ENCODE results near the gene ATP6V1B1. TPM values are rescaled to one million over a fixed set of nuclear protein-coding genes. Genes with fewer than 3 reads are reported as not detected.

The ATP6V1B1 gene
- total RNA-seq, 1 experiment from 2014 or later: not detected

DNA sequence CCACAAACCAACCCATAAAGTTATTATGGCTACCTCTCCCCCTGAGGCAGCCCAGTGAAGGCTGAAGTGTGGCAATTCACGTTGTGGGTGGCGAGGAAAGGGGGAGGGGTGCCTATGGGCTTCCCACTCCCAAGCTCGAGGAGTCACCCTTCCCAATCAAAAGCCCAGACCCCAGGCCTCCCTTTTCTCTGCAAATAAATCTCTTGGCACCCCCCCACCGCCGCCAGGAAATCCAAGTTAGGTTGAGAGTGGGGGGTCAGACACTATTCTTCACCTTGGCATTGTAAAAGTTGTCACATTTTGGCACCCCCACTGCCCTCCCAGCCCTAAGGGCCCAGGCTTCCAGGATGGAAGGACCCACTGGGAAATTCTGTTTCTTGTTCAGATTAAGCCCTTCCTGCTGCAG, 49.6 kb downstream of the ATP6V1B1 start:
- Histone ChIP-seq H3K9me3 (ENCODE audit: low read length) (no peaks in the 10 kb centered on the region), H3F3A (ENCODE audit: low read length, unreplicated experiment) (no peaks in the 10 kb centered on the region), H3K79me2 (ENCODE audit: low read length) (no peaks in the 10 kb centered on the region), H3K4me2 (ENCODE audit: low read length) (no peak overlapping the region), H3K4me3 (ENCODE audit: low read length) (no peak overlapping the region), H3K4me1 (ENCODE audit: insufficient read depth, low read length) (no peaks in the 10 kb centered on the region), H3K27ac (ENCODE audit: low read length) (no peak overlapping the region), H3K9ac (ENCODE audit: low read length) (no peak overlapping the region), H3K9me2 (replicated peaks; ENCODE audit: low read length) (no peaks in the 10 kb centered on the region), H3K36me3 (ENCODE audit: low read depth, low read length) (peaks cover 27% of the 10 kb centered on the region), H2AFZ (ENCODE audit: low read length) (no peak overlapping the region), H3K27me3 (ENCODE audit: low read length) (no peaks in the 10 kb centered on the region), H4K20me1 (ENCODE audit: low read length) (no peaks in the 10 kb centered on the region)
- CTCF ChIA-PET: no interaction called here
- TF ChIP-seq EZH2 (IDR thresholded peaks at IDR 0.05; ENCODE audit: low read length, unreplicated experiment) (no peak), EZH2phosphoT487 (IDR thresholded peaks at IDR 0.05; ENCODE audit: borderline replicate concordance, low read length) (no peak)
- TF ChIP-seq, protein P1, sequence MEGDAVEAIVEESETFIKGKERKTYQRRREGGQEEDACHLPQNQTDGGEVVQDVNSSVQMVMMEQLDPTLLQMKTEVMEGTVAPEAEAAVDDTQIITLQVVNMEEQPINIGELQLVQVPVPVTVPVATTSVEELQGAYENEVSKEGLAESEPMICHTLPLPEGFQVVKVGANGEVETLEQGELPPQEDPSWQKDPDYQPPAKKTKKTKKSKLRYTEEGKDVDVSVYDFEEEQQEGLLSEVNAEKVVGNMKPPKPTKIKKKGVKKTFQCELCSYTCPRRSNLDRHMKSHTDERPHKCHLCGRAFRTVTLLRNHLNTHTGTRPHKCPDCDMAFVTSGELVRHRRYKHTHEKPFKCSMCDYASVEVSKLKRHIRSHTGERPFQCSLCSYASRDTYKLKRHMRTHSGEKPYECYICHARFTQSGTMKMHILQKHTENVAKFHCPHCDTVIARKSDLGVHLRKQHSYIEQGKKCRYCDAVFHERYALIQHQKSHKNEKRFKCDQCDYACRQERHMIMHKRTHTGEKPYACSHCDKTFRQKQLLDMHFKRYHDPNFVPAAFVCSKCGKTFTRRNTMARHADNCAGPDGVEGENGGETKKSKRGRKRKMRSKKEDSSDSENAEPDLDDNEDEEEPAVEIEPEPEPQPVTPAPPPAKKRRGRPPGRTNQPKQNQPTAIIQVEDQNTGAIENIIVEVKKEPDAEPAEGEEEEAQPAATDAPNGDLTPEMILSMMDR (conservative IDR thresholded peaks at IDR 0.05; ENCODE audit: low read depth, low read length): no peak
- BruUV-seq (replicated peaks): no TSS peak
- intact Hi-C loops (cut with micrococcal nuclease): no loop called here
- POLR2A ChIA-PET (ENCODE audit: unreplicated experiment): no interaction called here
- ATAC-seq (no peak), DNase-seq (no peak)

DNA sequence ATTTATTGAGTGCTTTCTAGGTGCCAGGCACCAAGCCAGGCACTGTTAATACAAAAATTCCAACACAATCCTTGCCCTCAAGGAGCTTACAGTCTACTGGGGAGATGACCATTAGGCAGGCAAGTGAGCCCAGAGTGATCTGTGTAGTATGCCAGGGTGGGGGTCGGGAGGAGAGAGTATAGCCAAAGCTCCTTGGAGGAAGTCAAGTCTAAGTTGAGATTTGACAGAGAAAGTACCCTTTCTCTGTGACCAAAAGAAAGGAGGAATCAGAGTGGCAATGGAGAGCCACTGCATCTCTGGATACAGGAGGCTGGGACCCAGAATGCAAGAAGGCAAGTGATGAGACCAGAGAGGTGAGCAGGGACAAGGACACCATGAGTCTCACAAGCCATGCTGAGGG, 50.3 kb downstream of the ATP6V1B1 start:
- Histone ChIP-seq H3K9me3 (ENCODE audit: low read length) (no peaks in the 10 kb centered on the region), H2AFZ (ENCODE audit: low read length) (no peak overlapping the region), H4K20me1 (ENCODE audit: low read length) (no peaks in the 10 kb centered on the region), H3K4me3 (ENCODE audit: low read length) (no peak overlapping the region), H3F3A (ENCODE audit: low read length, unreplicated experiment) (no peaks in the 10 kb centered on the region), H3K27ac (ENCODE audit: low read length) (no peak overlapping the region), H3K79me2 (ENCODE audit: low read length) (no peaks in the 10 kb centered on the region), H3K4me2 (ENCODE audit: low read length) (no peak overlapping the region), H3K4me1 (ENCODE audit: insufficient read depth, low read length) (no peaks in the 10 kb centered on the region), H3K9me2 (replicated peaks; ENCODE audit: low read length) (no peaks in the 10 kb centered on the region), H3K36me3 (ENCODE audit: low read depth, low read length) (peaks cover 27% of the 10 kb centered on the region), H3K9ac (ENCODE audit: low read length) (no peak overlapping the region), H3K27me3 (ENCODE audit: low read length) (no peaks in the 10 kb centered on the region)
- DNase-seq: no peak
- BruUV-seq (replicated peaks): no TSS peak
- no peak for ATAC-seq
- intact Hi-C loops (cut with micrococcal nuclease): no loop called here
- POLR2A ChIA-PET (ENCODE audit: unreplicated experiment): no interaction called here
- CTCF ChIA-PET: no interaction called here
- TF ChIP-seq, protein P1 (conservative IDR thresholded peaks at IDR 0.05; ENCODE audit: low read depth, low read length): no peak

DNA sequence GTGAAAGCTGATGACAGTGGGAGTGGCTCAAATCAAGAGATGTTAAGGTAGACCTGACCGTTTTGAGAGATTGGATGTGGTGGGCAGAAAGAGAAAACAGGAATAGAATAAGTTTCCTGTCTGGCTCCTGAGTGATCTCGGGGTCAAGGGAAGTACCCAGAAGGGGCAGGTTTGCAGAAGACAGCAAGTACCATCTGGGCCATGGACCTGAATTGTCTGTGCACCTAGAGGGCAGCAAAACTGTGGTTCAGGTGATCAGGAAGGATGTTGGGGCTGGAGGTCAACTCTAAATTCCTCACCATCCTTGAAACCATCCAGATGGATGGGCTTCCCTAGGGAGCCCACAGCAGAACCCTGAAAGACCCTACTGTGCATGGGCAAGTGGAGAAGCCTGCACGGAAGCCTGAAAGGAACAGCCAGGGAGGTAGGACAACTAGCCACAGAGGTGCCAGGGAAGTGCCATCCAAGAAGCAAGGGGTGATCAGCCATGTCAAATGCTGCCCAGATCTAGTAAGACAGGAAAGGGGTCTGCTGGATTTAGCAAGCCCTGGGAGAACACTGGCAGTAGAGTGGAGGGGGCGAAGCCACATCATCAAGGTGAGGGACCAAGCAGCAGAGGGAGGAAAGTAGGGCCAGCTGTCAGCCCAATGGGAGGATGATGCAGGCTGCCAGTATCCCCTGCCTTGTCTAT, 50.9 kb downstream of the ATP6V1B1 start:
- ChIA-PET CTCF (no interaction called here), POLR2A (ENCODE audit: unreplicated experiment) (no interaction called here)
- Histone ChIP-seq H3K27me3 (ENCODE audit: low read length) (no peaks in the 10 kb centered on the region), H3K4me3 (ENCODE audit: low read length) (no peak overlapping the region), H4K20me1 (ENCODE audit: low read length) (no peaks in the 10 kb centered on the region), H3K79me2 (ENCODE audit: low read length) (peaks cover 3% of the 10 kb centered on the region; the same call in 1 of the 2 replicates), H3K9ac (ENCODE audit: low read length) (no peak overlapping the region), H2AFZ (ENCODE audit: low read length) (no peak overlapping the region), H3K9me2 (replicated peaks; ENCODE audit: low read length) (no peaks in the 10 kb centered on the region), H3K27ac (ENCODE audit: low read length) (no peak overlapping the region), H3F3A (ENCODE audit: low read length, unreplicated experiment) (no peaks in the 10 kb centered on the region), H3K4me2 (ENCODE audit: low read length) (no peak overlapping the region), H3K9me3 (ENCODE audit: low read length) (no peaks in the 10 kb centered on the region), H3K36me3 (ENCODE audit: low read depth, low read length) (peaks cover 27% of the 10 kb centered on the region), H3K4me1 (ENCODE audit: insufficient read depth, low read length) (no peaks in the 10 kb centered on the region)
- ATAC-seq: no peak
- TF ChIP-seq EZH2phosphoT487 (IDR thresholded peaks at IDR 0.05; ENCODE audit: borderline replicate concordance, low read length) (no peak), EZH2 (IDR thresholded peaks at IDR 0.05; ENCODE audit: low read length, unreplicated experiment) (no peak)
- TF ChIP-seq, protein P1 (conservative IDR thresholded peaks at IDR 0.05; ENCODE audit: low read depth, low read length): no peak
- intact Hi-C loops (cut with micrococcal nuclease): no loop called here
- no TSS peak for BruUV-seq (replicated peaks)
- no peak for DNase-seq

All from PC-3 (cell line).